ENCODE data around the gene PGBD2.
"Not testable (repeated sequence)": the region's sequence is repeated elsewhere in the genome, so short reads cannot be mapped to it uniquely, and the experiment has no call there.

The PGBD2 gene

GRCh38 chr1:248927283-248927682, 21.2 kb downstream of the PGBD2 start:
- not testable (repeated sequence) for DNase-seq (ENCODE audit: low spot score)

GRCh38 chr1:248928122-248928521, 22.1 kb downstream of the PGBD2 start:
- DNase-seq (ENCODE audit: low spot score): not testable (repeated sequence)

GRCh38 chr1:248930037-248930436, 24.0 kb downstream of the PGBD2 start:
- DNase-seq (ENCODE audit: low spot score): not testable (repeated sequence)

- DNase-seq (ENCODE audit: low spot score): not testable (repeated sequence)
Observed at GRCh38 chr1:248938173-248938809, 32.3 kb downstream of the PGBD2 start.

- not testable (repeated sequence) for DNase-seq (ENCODE audit: low spot score)
Observed at GRCh38 chr1:248944134-248944999, 38.3 kb downstream of the PGBD2 start.

GRCh38 chr1:248945000-248945423, 39.0 kb downstream of the PGBD2 start:
- not testable (repeated sequence) for DNase-seq (ENCODE audit: low spot score)

- DNase-seq (ENCODE audit: low spot score): not testable (repeated sequence)
Observed at GRCh38 chr1:248945453-248945852, 39.4 kb downstream of the PGBD2 start.

GRCh38 chr1:248945856-248946416, 39.9 kb downstream of the PGBD2 start:
- not testable (repeated sequence) for DNase-seq (ENCODE audit: low spot score)
